ENCODE data around the gene CSMD2. TPM values are rescaled to one million over a fixed set of nuclear protein-coding genes. Genes with fewer than 3 reads are reported as not detected.

CSMD2 gene
- total and polyA plus RNA-seq, 2 experiments from 2014 or later = 5.3 to 16.6 TPM

GRCh38 chr1:33465316-33465715, 699.7 kb downstream of the CSMD2 start:
- peaks cover 6% of the 10 kb centered on the region for H3K27me3 Mint-ChIP-seq (ENCODE audit: insufficient read depth, low read depth, poor library complexity)
- H3F3A ChIP-seq (replicated peaks; ENCODE audit: low read depth) = no peaks in the 10 kb centered on the region
- DNase-seq (ENCODE audit: low spot score) (no peak), ATAC-seq (no peak)
- H3K4me1 Mint-ChIP-seq = no peaks in the 10 kb centered on the region; the same call in 2 of the 3 replicates
- no peaks in the 10 kb centered on the region for H3K36me3 Mint-ChIP-seq (ENCODE audit: low read depth)
- no peak overlapping the region for H3K4me3 ChIP-seq
- H3K27ac Mint-ChIP-seq = no peak overlapping the region
- no peak overlapping the region for H2AFZ ChIP-seq
- no peaks in the 10 kb centered on the region for H3K9me2 ChIP-seq (ENCODE audit: insufficient read depth)
- no peaks in the 10 kb centered on the region; the same call in 1 of the 2 replicates for H3K4me1 ChIP-seq (ENCODE audit: insufficient read depth)
- no peak overlapping the region for H3K4me3 Mint-ChIP-seq
- no peaks in the 10 kb centered on the region for H3K36me3 ChIP-seq (ENCODE audit: insufficient read depth)
- H3K4me2 ChIP-seq = no peak overlapping the region
- no peak overlapping the region for H3K27ac ChIP-seq (ENCODE audit: low read depth)
- H3K27me3 ChIP-seq (ENCODE audit: insufficient read depth) = 0 out of 2 replicates have a peak, but pooled peaks cover 3% of the 10 kb centered on the region
- H4K20me1 ChIP-seq (replicated peaks; ENCODE audit: insufficient read depth) = no peaks in the 10 kb centered on the region
- TF ChIP-seq ETS1 (IDR thresholded peaks at IDR 0.05) (no peak), EZH2phosphoT487 (IDR thresholded peaks at IDR 0.05; ENCODE audit: unreplicated experiment) (no peak), ZNF114 (CRISPR knock-in tag; IDR thresholded peaks at IDR 0.05) (no peak), CTCF (conservative IDR thresholded peaks at IDR 0.05; ENCODE audit: low read depth in 2 of 2) (no peak), ZNF462 (CRISPR knock-in tag; IDR thresholded peaks at IDR 0.05) (no peak), STAT1 (IDR thresholded peaks at IDR 0.05; ENCODE audit: unreplicated experiment) (no peak), NANOG (IDR thresholded peaks at IDR 0.05; ENCODE audit: borderline replicate concordance) (no peak), ZNF331 (CRISPR knock-in tag; IDR thresholded peaks at IDR 0.05; ENCODE audit: low read depth) (no peak), POLR2AphosphoS5 (IDR thresholded peaks at IDR 0.05; ENCODE audit: low read depth) (no peak), EZH2 (IDR thresholded peaks at IDR 0.05; ENCODE audit: low read depth, unreplicated experiment) (no peak), JUNB (IDR thresholded peaks at IDR 0.05; ENCODE audit: unreplicated experiment) (no peak), REST (IDR thresholded peaks at IDR 0.05; ENCODE audit: unreplicated experiment) (no peak), CREB1 (CRISPR knock-in tag; IDR thresholded peaks at IDR 0.05; ENCODE audit: low read depth) (no peak)
- no peaks in the 10 kb centered on the region for H3K9me3 Mint-ChIP-seq
- H3K79me2 ChIP-seq (replicated peaks; ENCODE audit: insufficient read depth) = no peaks in the 10 kb centered on the region
